Neural progenitor cell (in vitro differentiated cells): ENCODE measurements around the gene CBFA2T2. TPM values are rescaled to one million over a fixed set of nuclear protein-coding genes. Genes with fewer than 3 reads are reported as not detected.

ENCODE experiments used
- DNase-seq: peaks from one replicate; pipeline ENCODE4 v3.0.0-alpha.2; 2016; ENCODE audit warnings: low spot score
- H2AFZ ChIP-seq: fragments of 200-600 bp; sonication (generic); replicated peaks from 2 replicates; pipeline ENCODE4 v1.6.1; 2016; ENCODE audit warnings: antibody characterized with exemption
- H3F3A ChIP-seq: fragments of 200-600 bp; sonication (generic); 2 replicates; pipeline ENCODE4 v1.6.1; 2016; ENCODE audit warnings: antibody characterized with exemption, low read depth
- H3K27ac ChIP-seq: fragments of 200-600 bp; sonication (generic); 2 replicates; pipeline ENCODE4 v1.5.1; 2016; ENCODE audit warnings: mild to moderate bottlenecking
- H3K27me3 ChIP-seq: fragments of 200-600 bp; sonication (generic); 2 replicates; pipeline ENCODE4 v1.6.1; 2016; ENCODE audit warnings: mild to moderate bottlenecking, moderate library complexity
- H3K36me3 ChIP-seq: fragments of 200-600 bp; sonication (generic); 2 replicates; pipeline ENCODE4 v1.5.1; 2016
- H3K4me1 ChIP-seq: fragments of 200-600 bp; sonication (generic); 2 replicates; pipeline ENCODE4 v1.6.1; 2016; ENCODE audit warnings: mixed run types
- H3K4me2 ChIP-seq: fragments of 200-600 bp; sonication (generic); 2 replicates; pipeline ENCODE4 v1.6.1; 2016
- H3K4me3 ChIP-seq: fragments of 200-600 bp; sonication (generic); 2 replicates; pipeline ENCODE4 v1.5.1; 2016
- H3K79me2 ChIP-seq: fragments of 200-600 bp; sonication (generic); 2 replicates; pipeline ENCODE4 v1.6.1; 2016; ENCODE audit warnings: low read depth
- H3K9ac ChIP-seq: fragments of 200-600 bp; sonication (generic); 2 replicates; pipeline ENCODE4 v1.6.1; 2016
- H3K9me3 ChIP-seq: fragments of 200-600 bp; sonication (generic); 2 replicates; pipeline ENCODE4 v1.5.1; 2016; ENCODE audit warnings: low read depth
- H4K20me1 ChIP-seq: fragments of 200-600 bp; sonication (generic); 2 replicates; pipeline ENCODE4 v1.6.1; 2016; ENCODE audit warnings: low read depth
- H3K27ac Mint-ChIP-seq: 3 replicates; pipeline ENCODE4 v1.8.0; 2021; ENCODE audit warnings: mixed read lengths
- H3K27me3 Mint-ChIP-seq: 2 replicates; pipeline ENCODE4 v1.8.0; 2022; ENCODE audit warnings: low read depth, mild to moderate bottlenecking, inconsistent platforms, moderate library complexity, mixed read lengths; ENCODE audit not compliant: insufficient read depth
- H3K36me3 Mint-ChIP-seq: 3 replicates; pipeline ENCODE4 v1.8.0; 2021; ENCODE audit warnings: mixed read lengths
- H3K4me1 Mint-ChIP-seq: 3 replicates; pipeline ENCODE4 v1.8.0; 2021; ENCODE audit warnings: mixed read lengths
- H3K4me3 Mint-ChIP-seq: 3 replicates; pipeline ENCODE4 v1.8.0; 2021; ENCODE audit warnings: mild to moderate bottlenecking, moderate library complexity, mixed read lengths
- H3K9me3 Mint-ChIP-seq: 3 replicates; pipeline ENCODE4 v1.8.0; 2020; ENCODE audit warnings: mixed read lengths
- EZH2 ChIP-seq: fragments of 200-600 bp; sonication (generic); IDR thresholded peaks from 2 replicates; pipeline ENCODE4 v1.6.1; 2017; ENCODE audit warnings: antibody characterized with exemption, mild to moderate bottlenecking, moderate library complexity
- EZH2phosphoT487 ChIP-seq: fragments of 200-600 bp; sonication (generic); IDR thresholded peaks from 2 replicates; pipeline ENCODE4 v1.6.1; 2017; ENCODE audit warnings: antibody characterized with exemption
- total RNA-seq: library from RNA; depleted of rRNA; stranded (reverse); fragments of >200 nt; gene quantifications from 2 replicates; pipeline ENCODE4 v1.2.3, GENCODE V29; 2015; ENCODE audit warnings: low replicate concordance
- TF ChIP-seq, protein P1 (sequence below): fragments of 200-600 bp; sonication (generic); IDR thresholded peaks from 2 replicates; pipeline ENCODE4 v1.5.1; 2017; ENCODE audit warnings: antibody characterized with exemption, mild to moderate bottlenecking

The CBFA2T2 gene
- total RNA-seq, 1 donor from 2014 or later: 11.9 TPM

GRCh38 chr20:33664762-33665144 lies 174.9 kb downstream of the CBFA2T2 start:
- Histone ChIP-seq H3K36me3 (no peaks in the 10 kb centered on the region), H2AFZ (no peak overlapping the region), H3K79me2 (no peaks in the 10 kb centered on the region), H4K20me1 (no peaks in the 10 kb centered on the region), H3K4me2 (no peak overlapping the region), H3K9me3 (no peaks in the 10 kb centered on the region), H3K9ac (no peak overlapping the region), H3K4me1 (peaks cover 5% of the 10 kb centered on the region), H3K4me3 (no peak overlapping the region), H3K27ac (no peak overlapping the region), H3F3A (peaks cover 21% of the 10 kb centered on the region), H3K27me3 (peaks cover 10% of the 10 kb centered on the region)
- peaks cover 5% of the 10 kb centered on the region for H3K27me3 Mint-ChIP-seq
- peak overlapping the region; percentile 80 for H3K4me3 Mint-ChIP-seq
- no peak for DNase-seq
- H3K27ac Mint-ChIP-seq: peak overlapping the region; percentile 51
- TF ChIP-seq EZH2phosphoT487 (no peak), EZH2 (no peak)
- TF ChIP-seq, protein P1, sequence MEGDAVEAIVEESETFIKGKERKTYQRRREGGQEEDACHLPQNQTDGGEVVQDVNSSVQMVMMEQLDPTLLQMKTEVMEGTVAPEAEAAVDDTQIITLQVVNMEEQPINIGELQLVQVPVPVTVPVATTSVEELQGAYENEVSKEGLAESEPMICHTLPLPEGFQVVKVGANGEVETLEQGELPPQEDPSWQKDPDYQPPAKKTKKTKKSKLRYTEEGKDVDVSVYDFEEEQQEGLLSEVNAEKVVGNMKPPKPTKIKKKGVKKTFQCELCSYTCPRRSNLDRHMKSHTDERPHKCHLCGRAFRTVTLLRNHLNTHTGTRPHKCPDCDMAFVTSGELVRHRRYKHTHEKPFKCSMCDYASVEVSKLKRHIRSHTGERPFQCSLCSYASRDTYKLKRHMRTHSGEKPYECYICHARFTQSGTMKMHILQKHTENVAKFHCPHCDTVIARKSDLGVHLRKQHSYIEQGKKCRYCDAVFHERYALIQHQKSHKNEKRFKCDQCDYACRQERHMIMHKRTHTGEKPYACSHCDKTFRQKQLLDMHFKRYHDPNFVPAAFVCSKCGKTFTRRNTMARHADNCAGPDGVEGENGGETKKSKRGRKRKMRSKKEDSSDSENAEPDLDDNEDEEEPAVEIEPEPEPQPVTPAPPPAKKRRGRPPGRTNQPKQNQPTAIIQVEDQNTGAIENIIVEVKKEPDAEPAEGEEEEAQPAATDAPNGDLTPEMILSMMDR: no peak
- H3K9me3 Mint-ChIP-seq: no peaks in the 10 kb centered on the region
- peaks cover 25% of the 10 kb centered on the region for H3K4me1 Mint-ChIP-seq
- peaks cover 14% of the 10 kb centered on the region for H3K36me3 Mint-ChIP-seq

DNA sequence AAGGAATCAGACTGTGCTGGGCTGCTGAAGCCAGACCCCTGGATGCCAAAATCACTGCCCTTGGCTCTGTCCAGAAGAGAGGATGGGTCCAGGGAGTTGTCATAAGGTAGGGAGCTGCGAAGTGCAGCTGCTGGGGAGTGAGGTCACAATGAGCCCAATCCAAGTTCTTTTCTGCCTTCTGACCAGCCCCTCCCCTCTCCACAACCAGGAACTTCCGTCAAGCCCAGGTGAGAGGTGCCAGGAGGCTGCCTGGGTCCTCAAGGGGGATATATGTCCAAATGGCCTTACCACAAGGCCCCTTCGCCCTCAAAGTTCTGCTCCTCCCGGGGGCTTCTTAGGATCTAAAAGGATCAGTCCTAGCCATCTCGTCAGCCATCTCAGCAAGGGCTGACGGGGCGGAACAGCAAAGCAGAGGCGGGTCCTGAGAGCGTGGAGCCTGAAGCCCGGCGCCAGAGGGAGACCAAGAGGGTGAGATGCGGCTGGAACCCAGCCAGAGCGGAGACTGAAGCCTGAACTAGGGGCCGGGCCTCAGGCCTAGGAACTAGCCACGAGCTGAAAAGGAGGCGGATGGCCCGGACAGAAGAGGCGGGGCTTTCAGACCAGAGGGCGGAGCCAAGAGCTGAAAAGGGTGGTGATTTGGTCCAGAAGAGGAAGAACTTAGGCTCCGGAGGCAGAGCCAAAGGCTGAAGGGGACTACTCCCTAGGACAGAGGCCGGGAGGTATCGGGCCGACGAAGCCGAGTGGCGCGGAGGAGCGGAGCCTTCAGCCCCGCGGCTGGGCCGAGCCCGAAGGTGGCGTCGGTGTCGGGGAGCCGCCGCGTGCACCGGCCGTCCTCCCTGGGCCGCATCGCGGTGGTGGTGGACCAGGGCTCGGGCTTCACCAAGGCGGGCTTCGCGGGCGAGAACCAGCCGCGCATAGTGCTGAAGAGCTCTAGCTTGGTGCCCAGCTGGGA lies 176.7 kb downstream of the CBFA2T2 start, which contains the start of gene ACTL10:
Gene ACTL10 (plus strand): TSS at position 651 of the 952 bp plus-strand sequence. CDS start 555 bp downstream, outside the sequence.
- Mint-ChIP-seq H3K4me1 (peaks cover 27% of the 10 kb centered on the region), H3K27me3 (peaks cover 5% of the 10 kb centered on the region), H3K9me3 (no peaks in the 10 kb centered on the region), H3K4me3 (peak within 1 kb of the TSS; percentile 83), H3K27ac (peak within 1 kb of the TSS; percentile 70), H3K36me3 (peaks cover 19% of the 10 kb centered on the region)
- TF ChIP-seq, protein P1: no peak
- TF ChIP-seq EZH2: no peak
- DNase-seq: peak; percentile 89
- Histone ChIP-seq H3F3A (peaks cover 21% of the 10 kb centered on the region), H4K20me1 (no peaks in the 10 kb centered on the region), H3K9me3 (no peaks in the 10 kb centered on the region), H3K9ac (no peak within 1 kb of the TSS), H3K4me3 (peak within 1 kb of the TSS; percentile 34), H2AFZ (no peak within 1 kb of the TSS), H3K79me2 (no peaks in the 10 kb centered on the region), H3K27ac (no peak within 1 kb of the TSS), H3K36me3 (no peaks in the 10 kb centered on the region), H3K4me1 (peaks cover 5% of the 10 kb centered on the region), H3K4me2 (peak within 1 kb of the TSS; percentile 64), H3K27me3 (peaks cover 10% of the 10 kb centered on the region)

DNA sequence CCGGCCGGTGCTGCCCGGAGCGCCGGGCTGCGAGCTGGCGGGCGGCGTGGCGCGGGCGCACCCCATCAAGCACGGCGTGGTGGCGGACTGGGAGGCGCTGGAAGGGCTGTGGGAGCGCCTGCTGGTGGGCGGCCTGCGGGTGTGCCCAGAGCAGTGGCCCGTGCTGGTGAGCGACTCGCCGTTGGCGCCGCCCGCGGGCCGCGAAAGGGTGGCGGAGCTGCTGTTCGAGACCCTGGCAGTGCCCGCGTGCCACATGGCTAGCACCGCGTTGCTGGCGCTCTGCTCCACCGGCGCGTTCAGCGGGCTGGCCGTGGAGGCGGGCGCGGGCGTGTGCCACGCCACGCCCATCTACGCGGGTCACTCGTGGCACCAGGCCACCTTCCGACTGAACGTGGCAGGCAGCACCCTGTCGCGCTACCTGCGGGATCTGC lies 177.4 kb downstream of the CBFA2T2 start:
- H3K79me2 ChIP-seq: no peaks in the 10 kb centered on the region
- no peak overlapping the region for H3K27ac ChIP-seq
- no peak overlapping the region for H3K4me3 Mint-ChIP-seq
- no peak for DNase-seq
- H3K9ac ChIP-seq: no peak overlapping the region
- H3K27me3 ChIP-seq: peaks cover 10% of the 10 kb centered on the region
- H2AFZ ChIP-seq: no peak overlapping the region
- no peaks in the 10 kb centered on the region for H4K20me1 ChIP-seq
- peak overlapping the region; percentile 64 for H3K4me2 ChIP-seq
- H3K36me3 Mint-ChIP-seq: peaks cover 19% of the 10 kb centered on the region
- peaks cover 2% of the 10 kb centered on the region for H3K27me3 Mint-ChIP-seq
- H3K9me3 Mint-ChIP-seq: no peaks in the 10 kb centered on the region
- no peak overlapping the region for H3K27ac Mint-ChIP-seq
- peaks cover 21% of the 10 kb centered on the region for H3F3A ChIP-seq
- no peaks in the 10 kb centered on the region for H3K9me3 ChIP-seq
- peak overlapping the region; percentile 34 for H3K4me3 ChIP-seq
- peaks cover 32% of the 10 kb centered on the region for H3K4me1 Mint-ChIP-seq
- TF ChIP-seq EZH2phosphoT487 (no peak), EZH2 (no peak)
- TF ChIP-seq, protein P1: no peak
- H3K36me3 ChIP-seq: no peaks in the 10 kb centered on the region
- H3K4me1 ChIP-seq: peaks cover 5% of the 10 kb centered on the region
